Erythroblast (primary cell): Measurements from ENCODE around the gene NPAS1.

Experiments used
- DNase-seq, 2 experiments: peaks; one replicate each; lab custom pipeline; 2025; lab: John Stamatoyannopoulos, UW
- GATA1 ChIP-seq: IDR thresholded peaks from 2 replicates; pipeline ENCODE4 v1.6.1; 2011; ENCODE audit warnings: low read depth, mild to moderate bottlenecking, control low read depth, low read length, moderate library complexity
- POLR2A ChIP-seq: IDR thresholded peaks from 2 replicates; pipeline ENCODE4 v1.6.1; 2011; ENCODE audit warnings: mild to moderate bottlenecking, low read length

NPAS1 gene

DNA sequence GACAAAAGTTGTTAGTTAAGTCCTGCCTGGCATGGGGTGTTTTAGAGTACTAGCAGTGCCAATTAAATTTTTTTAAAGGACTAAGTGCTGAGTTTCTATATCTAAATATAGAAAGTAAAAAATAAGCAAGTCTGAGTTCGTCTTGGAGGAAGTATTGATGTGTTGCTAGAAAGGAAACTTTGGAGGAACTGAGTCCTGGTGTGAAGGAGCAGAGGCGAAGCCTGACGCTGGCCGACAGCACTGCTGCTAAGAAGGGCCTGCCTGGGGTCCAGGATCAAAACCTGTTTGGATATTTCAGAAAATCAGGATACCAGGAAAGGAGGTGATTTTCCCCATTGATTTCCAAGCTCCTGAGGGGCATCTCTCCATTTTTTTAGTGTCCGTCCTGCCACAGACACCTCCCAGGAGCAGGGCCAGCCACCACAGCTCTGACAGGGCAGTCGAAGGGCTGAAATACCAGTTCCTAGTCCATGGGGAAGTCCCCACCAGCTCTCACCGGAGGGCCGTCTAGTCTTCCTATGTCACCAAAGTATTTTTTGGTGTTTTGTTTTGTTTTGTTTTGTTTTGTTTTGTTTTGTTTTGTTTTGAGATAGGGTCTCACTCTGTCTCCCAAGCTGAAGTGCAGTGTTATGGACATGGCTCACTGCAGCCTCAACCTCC lies 38.2 kb upstream of the NPAS1 start:
- no peak for DNase-seq
- TF ChIP-seq GATA1 (no peak), POLR2A (no peak)

- no peak for DNase-seq
- TF ChIP-seq POLR2A, result no peak
- TF ChIP-seq GATA1, result no peak
These were observed 36.5 kb upstream of the NPAS1 start for GRCh38 chr19:46983097-46983496.

GRCh38 chr19:46984077-46985010 lies 35.3 kb upstream of the NPAS1 start:
- TF ChIP-seq POLR2A, result no peak

DNA sequence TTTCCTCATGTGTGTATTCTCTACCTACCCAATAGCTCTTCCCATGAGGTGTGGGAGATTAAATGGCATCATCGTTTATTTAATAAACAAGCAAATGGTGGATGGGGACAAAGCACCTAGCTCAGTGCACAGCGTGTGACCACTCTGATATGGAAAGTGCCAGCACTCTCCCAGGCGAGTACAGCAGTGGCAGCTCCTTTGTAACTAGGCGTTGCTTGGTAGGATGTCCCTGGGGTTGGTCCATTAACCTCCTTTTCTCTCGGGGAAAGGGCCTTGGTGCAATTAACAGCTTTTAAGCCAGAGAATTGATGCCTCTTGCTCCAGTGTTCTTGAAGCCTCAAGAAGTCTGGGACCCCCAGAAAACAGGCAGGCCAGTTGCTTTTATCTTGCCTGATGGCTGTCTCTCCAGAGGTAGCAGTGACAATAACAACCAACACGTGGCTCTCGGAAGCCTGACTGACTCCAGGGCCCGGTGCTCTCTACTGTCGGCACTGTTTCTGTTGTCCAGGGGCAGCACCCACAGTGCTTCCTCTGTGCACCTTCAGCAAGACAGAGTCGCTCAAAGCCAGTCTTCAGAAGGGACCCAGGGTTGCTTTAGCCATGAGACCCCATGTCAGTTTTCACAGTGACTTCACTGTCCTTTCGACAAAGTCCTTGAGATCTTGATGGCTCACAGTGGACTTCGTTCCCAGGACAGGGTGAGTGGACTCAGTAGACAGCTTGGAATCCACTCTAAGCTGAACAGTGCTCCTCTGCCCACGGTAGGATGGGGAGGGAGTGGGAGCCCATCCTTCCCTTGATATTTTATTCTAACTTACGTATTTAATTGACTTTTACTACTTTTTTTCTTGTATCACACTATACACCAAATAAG lies 33.9 kb upstream of the NPAS1 start:
- TF ChIP-seq GATA1 (no peak), POLR2A (no peak)
- DNase-seq, result no peak

More at GRCh38 chr19:46984077-46985010, 35.3 kb upstream of the NPAS1 start:
- DNase-seq, result no peak

DNA sequence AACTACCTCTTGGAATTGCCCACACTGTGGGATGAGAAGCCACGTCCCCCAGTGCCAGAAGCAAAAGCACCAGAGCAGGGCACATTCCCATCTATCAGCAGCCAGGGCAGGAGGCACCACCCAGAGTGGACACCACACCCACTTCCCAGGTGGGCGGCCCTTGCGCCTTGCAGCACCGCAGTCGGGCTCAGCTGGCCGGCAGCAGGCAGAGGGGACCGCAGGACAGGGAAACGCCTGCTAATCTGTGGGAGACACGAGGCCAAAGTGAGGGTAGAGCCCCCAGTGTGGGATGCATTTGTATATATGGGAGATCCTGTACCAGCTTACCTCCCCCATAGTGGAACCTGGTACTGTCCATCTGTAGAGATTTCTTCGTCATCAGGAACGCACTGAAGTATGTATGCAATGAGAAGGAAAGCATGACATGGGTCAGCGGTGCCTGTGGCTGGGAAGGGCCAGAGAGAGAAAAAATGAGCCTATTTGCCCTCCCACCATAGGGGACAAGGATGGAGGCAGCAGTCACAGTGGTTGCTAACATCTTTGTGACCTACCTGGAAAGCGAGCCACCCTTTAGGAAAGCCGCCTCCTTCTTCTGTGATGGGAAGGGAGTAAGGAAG lies 30.9 kb upstream of the NPAS1 start:
- no peak for DNase-seq
- TF ChIP-seq GATA1, result no peak
- no peak for TF ChIP-seq POLR2A

DNA sequence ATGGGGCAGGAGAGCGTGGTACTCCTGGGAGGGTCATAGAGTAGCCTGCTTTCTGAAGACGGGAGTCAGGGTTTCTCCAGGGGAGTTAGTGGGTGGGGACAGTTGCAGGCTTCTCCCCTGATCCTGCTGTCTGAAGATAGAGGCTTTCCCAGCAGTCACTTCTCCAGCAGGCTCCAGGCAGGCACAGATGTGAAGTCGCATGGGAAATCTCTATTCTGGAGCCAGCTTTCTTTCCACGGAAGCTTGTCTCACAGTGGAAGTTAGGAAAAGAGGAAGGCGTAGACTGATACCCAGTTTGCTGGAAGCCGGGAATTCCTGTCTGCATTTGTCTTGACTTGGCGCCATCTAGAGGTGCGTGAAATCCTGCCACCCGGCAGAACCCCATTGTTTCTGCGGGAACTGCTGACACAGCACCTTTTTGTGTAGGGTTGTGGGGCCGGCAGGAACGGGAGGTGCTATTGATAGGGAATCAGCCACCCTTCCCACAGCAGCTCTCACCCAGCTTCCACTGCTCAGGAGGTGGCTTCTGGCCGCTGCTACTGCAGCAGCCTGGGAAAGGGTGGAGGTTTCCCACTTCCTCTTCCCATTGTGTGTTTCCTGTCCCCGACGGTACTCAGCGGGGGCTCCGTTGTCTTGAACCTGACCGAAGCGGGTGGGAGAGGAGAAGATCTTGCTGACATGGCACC lies 28.5 kb upstream of the NPAS1 start:
- DNase-seq, result peak; percentile 64 to 80
- TF ChIP-seq POLR2A (no peak), GATA1 (no peak)

DNA sequence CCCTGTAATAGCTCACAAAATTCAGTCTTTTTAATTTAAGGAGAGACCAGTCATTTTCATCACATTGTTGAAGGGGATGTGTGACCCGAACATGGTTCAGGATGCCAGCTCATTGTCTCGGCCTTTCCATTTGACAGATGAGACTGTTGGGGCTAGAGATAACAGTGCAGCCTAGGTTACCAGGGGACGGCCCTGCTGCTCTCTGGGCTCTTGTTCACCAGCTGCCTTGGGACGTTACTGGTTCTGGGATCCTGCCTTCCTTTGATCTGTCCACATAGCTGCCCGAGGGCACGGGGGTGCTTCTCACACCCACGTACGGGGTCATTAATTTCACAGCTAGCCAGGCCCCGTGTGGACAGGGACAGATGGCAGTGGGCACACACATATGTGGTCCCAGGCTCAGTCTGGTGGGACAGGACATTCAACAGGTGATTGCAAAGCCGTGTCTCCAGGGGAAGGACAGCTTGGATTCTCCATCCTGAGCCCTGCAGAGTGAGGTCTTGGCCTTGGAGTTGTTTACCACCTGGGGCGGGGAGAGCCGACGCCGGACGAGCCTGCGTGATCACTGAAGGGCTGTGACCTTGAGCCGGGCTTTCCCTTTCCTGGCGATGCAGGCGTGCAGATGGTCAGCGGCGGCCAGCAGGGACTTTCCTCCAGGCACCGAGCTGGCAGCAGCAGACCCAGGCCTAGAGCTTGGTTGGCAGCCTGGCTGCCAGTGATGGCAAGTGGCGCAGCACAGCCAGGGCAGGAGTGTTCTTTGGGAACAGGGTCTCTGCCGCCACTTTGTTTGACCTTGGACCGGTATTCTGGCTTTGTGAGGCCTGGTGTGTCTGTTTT lies 26.7 kb upstream of the NPAS1 start:
- no peak for TF ChIP-seq POLR2A
- no peak for TF ChIP-seq GATA1
- DNase-seq, result no peak

DNA sequence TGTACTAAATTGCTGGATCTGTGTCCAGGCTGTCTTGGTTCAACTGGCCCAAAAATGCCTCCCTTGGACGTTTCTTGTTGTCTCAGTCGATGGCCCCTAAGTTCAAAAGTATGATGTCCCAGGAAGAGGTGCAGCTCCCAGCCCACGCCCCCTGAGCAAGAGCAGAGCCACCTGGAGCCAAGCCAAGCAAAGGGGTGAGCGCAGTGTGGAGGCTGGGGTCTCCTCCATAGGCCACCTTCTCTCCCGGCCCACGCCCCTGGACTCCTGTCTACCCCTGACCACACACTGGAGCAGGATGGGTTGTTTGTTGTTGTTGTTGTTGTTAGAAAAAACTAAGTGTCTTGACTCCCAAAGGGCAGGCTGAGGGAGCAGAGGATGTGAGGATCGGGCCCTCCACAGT lies 26.0 kb upstream of the NPAS1 start:
- DNase-seq, result no peak
- TF ChIP-seq POLR2A, result no peak
- no peak for TF ChIP-seq GATA1

- TF ChIP-seq POLR2A (no peak), GATA1 (no peak)
- no peak for DNase-seq
These were observed 25.4 kb upstream of the NPAS1 start for GRCh38 chr19:46994141-46994686.

DNA sequence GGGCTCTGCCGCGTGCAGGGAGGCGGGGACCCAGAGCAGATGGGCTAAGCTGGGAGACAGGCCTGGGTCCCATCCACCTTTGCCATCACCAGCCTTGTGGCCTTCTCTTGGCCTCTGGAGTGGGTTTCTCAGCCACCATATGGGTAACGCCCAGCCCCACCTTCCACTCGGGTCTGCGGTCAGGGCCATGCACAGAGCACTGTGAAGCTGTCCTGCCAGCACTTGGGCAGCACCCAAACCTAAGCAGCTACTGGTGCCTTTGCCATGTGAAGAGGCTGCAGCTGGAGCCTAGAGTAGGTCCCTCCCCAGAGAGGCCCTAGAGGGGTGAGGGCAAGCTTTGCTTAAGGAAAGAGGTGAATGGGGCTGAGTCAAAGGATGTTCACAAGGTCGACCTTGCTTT lies 24.1 kb upstream of the NPAS1 start:
- TF ChIP-seq POLR2A, result no peak
- TF ChIP-seq GATA1, result no peak
- DNase-seq, result no peak

- DNase-seq, result no peak
- no peak for TF ChIP-seq POLR2A
- TF ChIP-seq GATA1, result no peak
These were observed 21.1 kb upstream of the NPAS1 start for GRCh38 chr19:46998445-46999125.
